Lung microvascular endothelial cell (primary cell): ENCODE results near the gene MCM9. TPM values are rescaled to one million over a fixed set of nuclear protein-coding genes. Genes with fewer than 3 reads are reported as not detected.

ENCODE experiments used
- DNase-seq, 2 donors: peaks; one replicate each; pipeline versions ENCODE4 v3.0.0 to v3.0.0-alpha.2; 2010; ENCODE audit warnings: low read depth in 2 of 2
- total RNA-seq: library from RNA; depleted of rRNA; stranded (reverse); fragments of >200 nt; gene quantifications from 2 replicates; pipeline ENCODE4 v1.2.1, GENCODE V29; 2014

MCM9 gene
- total RNA-seq, 1 donor from 2014 or later = 11.7 TPM

- DNase-seq = no peak
These were observed 2.5 kb downstream of the MCM9 start for GRCh38 chr6:118932421-118932820.

- DNase-seq = no peak
These were observed 3.5 kb downstream of the MCM9 start for GRCh38 chr6:118931436-118931835.

- no peak for DNase-seq
These were observed 4.3 kb downstream of the MCM9 start for GRCh38 chr6:118930680-118931079.

DNA sequence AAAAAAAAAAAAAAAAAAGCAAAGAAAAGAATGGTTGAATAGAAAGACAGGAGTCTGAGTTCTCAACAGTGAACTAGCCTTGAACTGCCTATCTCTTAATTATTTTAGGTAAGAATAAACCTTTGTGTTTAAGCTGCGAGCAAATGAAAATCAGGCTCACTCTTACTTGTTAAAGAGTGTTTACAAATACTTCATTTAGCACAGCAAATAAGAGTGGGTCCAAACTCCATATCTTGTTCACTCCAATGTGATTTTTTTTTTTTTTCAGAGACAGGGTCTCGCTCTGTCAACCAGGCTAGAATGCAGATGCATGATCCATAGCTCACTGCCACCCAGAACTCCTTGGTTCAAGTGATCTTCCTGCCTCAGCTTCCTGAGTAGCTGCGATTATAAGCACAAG lies 11.9 kb downstream of the MCM9 start:
- no peak for DNase-seq

DNA sequence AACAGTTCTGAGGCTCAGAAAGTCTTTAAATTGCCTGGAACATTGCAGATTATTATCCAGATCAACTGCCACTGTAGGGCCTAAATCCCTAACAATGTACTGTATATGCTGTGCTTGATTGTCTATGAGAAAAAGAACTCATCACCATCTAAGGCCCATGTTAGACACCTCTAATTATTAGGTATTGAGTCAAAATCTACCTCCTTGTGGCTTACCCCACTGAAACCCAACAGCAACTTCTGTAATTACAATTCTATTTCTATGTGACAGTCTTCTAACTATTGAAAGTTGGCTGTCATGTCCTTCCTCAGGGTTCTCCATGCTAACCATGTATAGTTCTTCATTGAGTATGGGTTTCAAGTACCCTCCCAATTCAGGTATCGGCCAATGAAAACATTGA lies 13.9 kb downstream of the MCM9 start:
- no peak for DNase-seq

DNA sequence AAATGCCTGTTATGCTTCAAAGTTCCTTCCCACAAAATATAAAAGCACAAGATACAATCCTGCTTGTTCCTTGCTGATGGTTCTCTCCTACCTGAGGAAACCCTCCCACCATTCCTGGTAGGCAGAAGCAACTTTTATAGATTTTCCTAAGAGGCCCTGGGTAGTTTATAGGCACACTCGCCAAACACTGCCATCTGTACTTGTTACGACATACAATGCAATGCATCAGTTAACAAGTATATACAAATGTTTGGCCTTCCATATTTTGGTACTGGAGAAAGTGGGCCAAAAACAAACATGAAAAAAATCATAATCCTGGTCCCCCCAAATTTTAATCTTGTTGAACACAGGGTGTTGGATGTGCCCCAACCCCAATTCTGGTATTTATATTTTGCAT lies 16.6 kb downstream of the MCM9 start:
- no peak for DNase-seq

DNA sequence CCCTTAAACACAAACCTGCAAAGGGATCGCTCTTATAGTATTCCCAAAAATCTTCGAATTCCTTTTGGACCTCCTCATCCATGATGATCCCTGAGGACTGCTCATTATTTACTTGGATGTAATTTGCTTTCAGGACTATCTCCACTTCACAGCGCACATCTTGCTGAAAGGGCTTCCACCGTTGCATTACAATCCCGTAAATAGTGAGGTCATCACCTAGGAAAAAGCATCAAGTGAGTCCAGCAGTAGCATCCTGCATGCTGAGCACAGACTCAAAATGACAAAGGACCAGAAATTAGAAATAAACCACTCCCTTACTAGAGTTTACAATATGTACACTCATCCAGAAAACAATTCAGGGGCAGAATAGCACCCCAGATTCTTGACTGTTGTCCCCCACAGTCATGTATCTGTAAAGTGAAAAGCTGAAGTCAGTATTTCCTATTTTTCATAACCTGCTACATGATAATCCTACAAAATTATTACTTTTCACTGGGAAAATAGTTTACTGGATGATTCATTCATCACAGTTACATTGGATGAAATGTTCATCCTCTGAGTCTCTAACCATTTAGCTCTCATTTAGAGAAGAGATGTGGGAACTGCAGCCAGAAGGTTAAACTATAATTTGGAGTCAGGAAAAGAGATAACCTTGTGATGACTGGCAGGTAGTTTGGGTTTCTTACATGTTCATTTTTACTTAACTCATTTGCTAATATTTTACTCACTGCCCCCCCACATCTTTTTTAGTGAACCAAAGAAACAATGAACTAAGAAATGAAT lies 17.2 kb downstream of the MCM9 start:
- no peak for DNase-seq

DNA sequence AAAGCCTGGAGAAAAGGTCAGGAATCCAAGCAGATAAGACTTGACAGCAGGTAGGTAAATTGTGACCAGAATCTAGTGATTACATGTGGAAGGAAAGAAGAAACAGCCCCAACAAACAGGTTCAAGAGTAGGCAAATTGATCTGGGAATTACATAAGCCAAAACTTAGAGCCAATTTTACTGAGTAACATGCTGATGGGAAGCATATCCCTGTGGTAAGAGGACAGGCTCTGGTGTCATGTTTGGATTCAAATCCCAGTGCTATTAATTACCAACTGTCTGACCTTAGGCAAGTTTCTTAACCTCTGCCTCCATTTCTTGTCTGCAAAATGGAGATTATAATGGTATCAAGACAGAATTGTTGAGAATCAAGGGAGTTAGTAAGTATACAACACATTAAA lies 20.4 kb downstream of the MCM9 start:
- DNase-seq = no peak

DNA sequence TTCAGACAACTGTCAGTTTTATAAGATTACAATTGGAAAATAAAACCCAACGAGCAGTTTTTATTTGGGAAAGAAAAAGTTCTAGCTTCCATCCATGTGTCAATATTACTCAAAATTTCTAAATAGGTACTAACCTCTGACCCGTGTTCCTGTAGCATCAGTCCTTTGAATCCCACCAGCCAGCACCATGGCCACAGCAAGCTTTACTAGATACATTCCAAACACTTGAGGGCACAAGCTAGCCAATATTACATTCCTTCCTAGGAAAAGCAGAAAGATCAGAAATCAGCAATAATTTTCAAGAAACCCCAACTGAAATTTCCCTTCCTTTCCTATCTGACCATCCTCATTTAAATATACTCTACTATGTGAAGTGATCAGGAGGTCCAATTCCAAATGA lies 21.8 kb downstream of the MCM9 start:
- DNase-seq = no peak

- no peak for DNase-seq
These were observed 22.3 kb downstream of the MCM9 start for GRCh38 chr6:118912646-118913045.

DNA sequence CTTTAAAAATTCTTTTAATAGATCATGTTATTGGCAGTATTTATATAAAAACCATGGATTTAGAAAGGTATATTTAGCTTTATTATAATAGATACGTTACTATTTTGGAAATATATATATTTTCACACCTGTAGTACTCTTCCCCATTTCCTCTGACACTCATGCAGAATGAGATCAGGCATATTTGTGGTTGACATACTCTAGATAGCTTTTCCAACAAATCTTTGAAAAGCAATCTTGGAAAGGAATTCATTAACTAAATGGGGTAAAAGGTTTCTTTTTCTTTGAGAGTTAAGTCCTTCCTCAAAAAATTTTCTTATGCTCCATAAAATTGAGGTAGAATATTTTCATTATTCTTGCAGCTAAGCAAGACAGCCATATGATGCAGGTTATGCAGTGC lies 26.5 kb downstream of the MCM9 start:
- DNase-seq = no peak

DNA sequence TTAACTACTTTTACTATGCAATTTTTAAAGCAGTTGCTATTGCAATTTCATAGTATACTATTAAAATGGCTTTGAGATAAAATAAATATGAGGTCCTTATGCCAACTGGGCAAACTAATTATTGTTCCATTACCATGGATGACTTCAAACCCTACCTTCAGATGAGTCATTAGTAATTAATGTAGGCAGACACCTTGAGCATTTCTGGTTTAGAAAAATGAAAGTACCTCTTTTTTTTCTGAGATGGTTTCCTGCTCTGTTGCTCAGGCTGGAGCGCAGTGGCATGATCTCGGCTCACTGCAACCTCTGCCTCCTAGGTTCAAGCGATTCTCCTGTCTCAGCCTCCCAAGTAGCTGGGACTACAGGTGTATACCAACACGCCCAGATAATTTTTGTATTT lies 29.1 kb downstream of the MCM9 start:
- no peak for DNase-seq

DNA sequence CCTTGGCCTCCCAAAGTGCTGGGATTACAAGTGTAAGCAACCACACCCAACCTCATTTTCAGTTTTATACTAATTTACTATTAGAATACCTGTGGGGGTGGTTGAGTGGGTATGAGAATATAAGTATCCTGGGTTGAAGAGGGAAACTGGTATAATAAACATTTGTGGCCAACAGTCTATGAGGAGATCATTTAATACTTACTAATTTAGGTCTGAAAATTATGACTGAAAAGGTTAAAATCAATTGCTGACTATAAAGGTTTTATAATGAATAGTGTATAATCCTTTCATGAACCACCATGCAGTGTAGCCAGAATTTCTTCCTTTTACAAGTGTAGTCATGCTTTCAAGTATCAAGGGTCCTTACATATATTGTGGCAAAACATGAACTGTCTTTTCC lies 29.9 kb downstream of the MCM9 start:
- no peak for DNase-seq

GRCh38 chr6:118903691-118904090 lies 31.3 kb downstream of the MCM9 start:
- DNase-seq = no peak

- no peak for DNase-seq
These were observed 31.8 kb downstream of the MCM9 start for GRCh38 chr6:118903138-118903537.

DNA sequence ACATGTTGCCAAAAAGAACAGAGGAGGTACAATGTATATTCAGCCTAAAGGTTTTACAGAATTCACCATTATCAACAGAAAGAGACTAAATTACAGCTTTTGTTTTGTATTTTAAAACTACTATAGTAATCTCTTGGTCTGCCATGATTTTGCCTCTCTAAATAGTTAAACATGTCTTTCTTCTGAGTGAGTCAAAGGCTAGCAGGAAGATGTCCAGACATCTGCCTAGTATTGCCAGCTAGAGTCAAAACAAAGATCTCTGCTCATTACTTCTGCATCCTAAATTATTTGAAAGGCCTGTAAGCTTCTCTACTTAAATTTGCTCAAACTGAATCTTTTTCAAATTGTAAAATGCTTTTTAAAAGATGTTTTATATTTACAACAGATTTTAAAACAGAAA lies 32.2 kb downstream of the MCM9 start:
- peak in 1 of 2 donors; percentile 36 for DNase-seq

DNA sequence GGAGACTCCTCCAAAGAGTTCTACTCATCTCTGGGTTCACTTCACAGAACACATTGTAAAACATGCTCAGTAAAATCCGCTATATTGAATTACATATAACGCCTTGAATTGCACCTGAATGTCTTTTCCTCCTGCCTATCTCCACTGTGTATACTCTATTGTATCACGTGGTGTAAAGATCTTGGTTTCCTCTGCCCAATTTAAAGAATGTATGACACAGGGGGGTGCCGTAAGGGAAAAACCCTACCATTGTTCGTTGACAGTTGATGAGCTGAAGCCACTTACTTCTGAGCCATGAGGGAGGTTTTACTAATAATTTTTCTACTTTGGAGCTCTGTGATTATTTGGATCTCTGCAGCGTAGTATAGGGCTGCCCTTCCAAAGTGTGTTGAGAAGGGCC lies 35.0 kb downstream of the MCM9 start:
- no peak for DNase-seq

DNA sequence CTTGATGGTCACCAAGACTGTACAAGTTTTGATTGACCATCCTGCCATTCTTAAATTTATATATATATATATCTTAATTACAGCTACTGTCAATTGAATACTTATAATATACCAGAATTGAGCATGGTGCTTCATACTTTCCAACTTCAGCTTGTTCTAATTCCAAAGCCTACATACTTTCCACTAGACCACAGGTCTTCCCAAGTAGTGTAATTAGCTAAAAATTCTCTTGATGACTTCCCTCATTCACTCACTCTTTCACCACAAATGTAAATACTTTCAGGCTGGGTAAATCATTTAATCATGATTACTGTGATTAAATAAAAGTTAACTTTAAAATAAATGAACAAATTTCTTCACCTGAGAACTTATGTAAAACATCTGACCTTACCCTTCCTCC lies 37.6 kb downstream of the MCM9 start:
- DNase-seq = no peak

DNA sequence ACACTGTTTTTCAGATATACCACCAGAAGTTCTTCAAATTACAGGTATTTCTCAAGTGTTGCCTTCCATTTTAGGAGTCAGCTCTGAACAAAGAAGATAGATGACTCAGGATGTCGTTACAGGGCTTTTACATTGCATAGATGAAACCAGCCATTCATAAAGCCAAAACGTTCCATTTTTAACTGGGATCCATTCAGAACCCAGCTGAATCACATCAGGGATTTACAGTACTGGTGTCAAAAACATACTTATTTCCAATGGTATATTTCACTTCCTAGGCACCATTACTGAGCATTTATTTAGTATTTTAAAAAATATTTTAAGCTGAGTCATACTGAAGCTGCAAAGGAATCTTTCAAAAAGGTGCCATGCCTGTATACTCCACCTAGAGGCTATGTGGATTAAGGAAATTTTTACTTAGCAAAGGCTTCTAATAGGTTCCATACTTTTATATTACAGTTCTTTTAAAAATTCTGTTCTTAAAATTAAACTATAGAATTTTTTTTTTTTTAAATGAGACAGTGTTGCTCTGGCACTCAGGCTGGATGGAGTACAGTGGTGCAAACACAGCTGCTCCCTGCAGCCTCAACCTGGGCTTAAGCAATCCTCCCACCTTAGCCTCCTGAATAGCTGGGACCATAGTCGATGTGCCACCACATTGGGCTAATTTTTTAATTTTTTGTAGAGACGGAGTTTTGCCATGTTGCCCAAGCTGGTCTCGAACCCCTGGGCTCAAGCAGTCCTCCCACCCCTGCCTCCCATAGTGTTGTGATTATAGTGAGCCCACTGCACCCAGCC lies 38.4 kb downstream of the MCM9 start:
- peak; percentile 66 to 70 for DNase-seq

DNA sequence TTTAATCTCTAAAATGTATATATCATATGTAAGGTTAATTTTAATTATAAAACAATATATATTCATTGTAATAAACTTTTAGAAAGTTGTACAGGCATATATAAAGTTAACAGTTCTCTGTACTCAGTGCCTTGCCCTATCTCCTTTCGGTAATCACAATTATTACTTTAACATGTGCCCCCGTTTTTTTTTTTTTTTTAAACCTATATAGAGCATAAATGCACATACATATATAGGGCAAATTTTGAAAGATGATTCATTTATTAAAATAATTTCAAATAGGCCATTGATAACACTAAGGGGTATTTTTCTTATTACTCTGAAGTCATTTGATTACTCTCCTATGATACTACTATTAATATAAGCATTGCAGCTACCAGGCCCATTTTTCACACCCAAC lies 39.1 kb downstream of the MCM9 start:
- no peak for DNase-seq

GRCh38 chr6:118895261-118895560 lies 39.7 kb downstream of the MCM9 start:
- no peak for DNase-seq

- peak; percentile 75 to 79 for DNase-seq
These were observed 40.3 kb downstream of the MCM9 start for GRCh38 chr6:118894425-118895260.
